SH-SY5Y (cell line): ENCODE data around the gene TTC19.

Source experiments
- GATA2 ChIP-seq: IDR thresholded peaks from 2 replicates; pipeline ENCODE4 v1.6.1; 2011; ENCODE audit warnings: mild to moderate bottlenecking, low read depth, low read length
- GATA3 ChIP-seq: IDR thresholded peaks from 2 replicates; pipeline ENCODE4 v1.6.1; 2011; ENCODE audit warnings: low read depth, mild to moderate bottlenecking, low read length, moderate library complexity

GRCh38 chr17:15999974-16000827, 577 bp downstream of the TTC19 start:
- TF ChIP-seq GATA2 (no peak), GATA3 (no peak)
